ENCODE results near the gene FLYWCH1. TPM values are rescaled to one million over a fixed set of nuclear protein-coding genes. Genes with fewer than 3 reads are reported as not detected.

Gene FLYWCH1
- total RNA-seq, 2 donors from 2014 or later, result 65.6 to 72.8 TPM

GRCh38 chr16:2967211-2967631 is 55.5 kb downstream of the FLYWCH1 start:
- Histone ChIP-seq H3K9me3 (no peaks in the 10 kb centered on the region), H3K4me1 (ENCODE audit: control insufficient read depth in 1 of 2, low read depth in 2 of 2) (peaks cover 31 to 54% of the 10 kb centered on the region in 2 donors), H3K36me3 (no peaks in the 10 kb centered on the region), H3K27me3 (replicated peaks; ENCODE audit: insufficient read depth) (peaks cover 33% of the 10 kb centered on the region), H3K4me3 (peak overlapping the region; percentile 43), H3K27ac (no peak overlapping the region)
- ATAC-seq (ENCODE audit: insufficient number of reproducible peaks, low FRiP score, low read depth) (no peak), DNase-seq (ENCODE audit: low spot score) (no peak)
- TF ChIP-seq CTCF (IDR thresholded peaks at IDR 0.05), result no peak

- ATAC-seq (ENCODE audit: insufficient number of reproducible peaks, low FRiP score, low read depth) (no peak), DNase-seq (ENCODE audit: low spot score) (no peak)
- Histone ChIP-seq H3K27me3 (replicated peaks; ENCODE audit: insufficient read depth) (peaks cover 28% of the 10 kb centered on the region), H3K4me3 (no peak overlapping the region), H3K9me3 (no peaks in the 10 kb centered on the region), H3K36me3 (no peaks in the 10 kb centered on the region), H3K4me1 (ENCODE audit: control insufficient read depth in 1 of 2, low read depth in 2 of 2) (peaks cover 31 to 54% of the 10 kb centered on the region in 2 donors), H3K27ac (no peak overlapping the region)
- no peak for TF ChIP-seq CTCF (IDR thresholded peaks at IDR 0.05)
These were observed 56.0 kb downstream of the FLYWCH1 start for GRCh38 chr16:2967721-2968161.

GRCh38 chr16:2968368-2968737 is 56.6 kb downstream of the FLYWCH1 start:
- Histone ChIP-seq H3K27ac (no peak overlapping the region), H3K4me1 (ENCODE audit: control insufficient read depth in 1 of 2, low read depth in 2 of 2) (peaks cover 28 to 48% of the 10 kb centered on the region in 2 donors), H3K4me3 (peak overlapping the region; percentile 83), H3K36me3 (no peaks in the 10 kb centered on the region), H3K27me3 (replicated peaks; ENCODE audit: insufficient read depth) (peaks cover 22% of the 10 kb centered on the region), H3K9me3 (no peaks in the 10 kb centered on the region)
- no peak for DNase-seq (ENCODE audit: low spot score)
- ATAC-seq (ENCODE audit: insufficient number of reproducible peaks, low FRiP score, low read depth), result no peak
- no peak for TF ChIP-seq CTCF (IDR thresholded peaks at IDR 0.05)

- Histone ChIP-seq H3K4me1 (ENCODE audit: control insufficient read depth in 1 of 2, low read depth in 2 of 2) (peaks cover 23 to 42% of the 10 kb centered on the region in 2 donors), H3K27ac (no peak within 1 kb of the TSS), H3K9me3 (no peaks in the 10 kb centered on the region), H3K4me3 (peak within 1 kb of the TSS; percentile 83), H3K27me3 (replicated peaks; ENCODE audit: insufficient read depth) (peaks cover 22% of the 10 kb centered on the region), H3K36me3 (no peaks in the 10 kb centered on the region)
- ATAC-seq (ENCODE audit: insufficient number of reproducible peaks, low FRiP score, low read depth) (peak; percentile 70), DNase-seq (ENCODE audit: low spot score) (no peak)
- no peak for TF ChIP-seq CTCF (IDR thresholded peaks at IDR 0.05)
These were observed 57.2 kb downstream of the FLYWCH1 start, which contains the start of gene PAQR4 for GRCh38 chr16:2968738-2969544. TSS of gene PAQR4 (plus strand) at chr16:2969348. CDS start at chr16:2969675, 327 bp downstream.

- H3K4me1 ChIP-seq (ENCODE audit: control insufficient read depth in 1 of 2, low read depth in 2 of 2), result peaks cover 14 to 34% of the 10 kb centered on the region in 2 donors
- ATAC-seq (ENCODE audit: insufficient number of reproducible peaks, low FRiP score, low read depth) (no peak), DNase-seq (ENCODE audit: low spot score) (no peak)
- no peak for TF ChIP-seq CTCF (IDR thresholded peaks at IDR 0.05)
- H3K27me3 ChIP-seq (replicated peaks; ENCODE audit: insufficient read depth), result peaks cover 22% of the 10 kb centered on the region
- no peaks in the 10 kb centered on the region for H3K9me3 ChIP-seq
- H3K36me3 ChIP-seq, result no peaks in the 10 kb centered on the region
- no peak overlapping the region for H3K27ac ChIP-seq
- H3K4me3 ChIP-seq, result peak overlapping the region; percentile 83
These were observed 58.1 kb downstream of the FLYWCH1 start for GRCh38 chr16:2969545-2970521.

Data from thoracic aorta (tissue), 2 donors.